SJSA1 (cell line): ENCODE results near the gene GNMT. TPM values are rescaled to one million over a fixed set of nuclear protein-coding genes. Genes with fewer than 3 reads are reported as not detected.

ENCODE experiments used
- DNase-seq, 2 experiments: peaks; one replicate each; pipeline ENCODE4 v3.0.0-alpha.2; 2015 to 2020; ENCODE audit warnings: low spot score in 2 of 2, low read depth in 1 of 2
- H3K27ac ChIP-seq: fragments of 250-450 bp; sonication (Bioruptor Pico); 2 replicates; pipeline ENCODE4 v1.5.1; 2020; ENCODE audit warnings: mild to moderate bottlenecking, moderate library complexity
- H3K27me3 ChIP-seq: fragments of 250-450 bp; sonication (Bioruptor Pico); replicated peaks from 2 replicates; pipeline ENCODE4 v1.5.1; 2020; ENCODE audit warnings: mild to moderate bottlenecking, moderate library complexity
- H3K36me3 ChIP-seq: fragments of 250-450 bp; sonication (Bioruptor Pico); 2 replicates; pipeline ENCODE4 v1.5.1; 2020; ENCODE audit warnings: mild to moderate bottlenecking
- H3K4me1 ChIP-seq: fragments of 250-450 bp; sonication (Bioruptor Pico); replicated peaks from 2 replicates; pipeline ENCODE4 v1.6.1; 2021; ENCODE audit warnings: mild to moderate bottlenecking
- H3K4me3 ChIP-seq: fragments of 250-450 bp; sonication (Bioruptor Pico); 2 replicates; pipeline ENCODE4 v1.5.1; 2020; ENCODE audit warnings: mild to moderate bottlenecking
- H3K9me3 ChIP-seq: fragments of 250-450 bp; sonication (Bioruptor Pico); replicated peaks from 2 replicates; pipeline ENCODE4 v1.5.1; 2020; ENCODE audit warnings: mild to moderate bottlenecking
- total RNA-seq: library from RNA; depleted of rRNA; stranded (reverse); fragments of >200 nt; shearing (Covaris generic); gene quantifications from 2 replicates; pipeline ENCODE4 v1.2.3, GENCODE V29; 2014; rRNA removed

The GNMT gene
- 0.58 TPM in 1 of 2 replicates, not detected in the other for total RNA-seq

GRCh38 chr6:42960243-42961019 lies at the start of gene GNMT:
Gene GNMT, plus strand, starts transcription at chr6:42960754. Its CDS starts 14 bp downstream, at chr6:42960768.
- H3K27ac ChIP-seq: no peak within 1 kb of the TSS
- no peak for DNase-seq
- H3K27me3 ChIP-seq: no peaks in the 10 kb centered on the region; the same call in 1 of the 2 replicates
- H3K4me1 ChIP-seq: peaks cover 11% of the 10 kb centered on the region; the same call in 1 of the 2 replicates
- no peaks in the 10 kb centered on the region; the same call in 1 of the 2 replicates for H3K9me3 ChIP-seq
- peaks cover 11% of the 10 kb centered on the region for H3K36me3 ChIP-seq
- H3K4me3 ChIP-seq: peak within 1 kb of the TSS; percentile 3; the same call in 1 of the 2 replicates

DNA sequence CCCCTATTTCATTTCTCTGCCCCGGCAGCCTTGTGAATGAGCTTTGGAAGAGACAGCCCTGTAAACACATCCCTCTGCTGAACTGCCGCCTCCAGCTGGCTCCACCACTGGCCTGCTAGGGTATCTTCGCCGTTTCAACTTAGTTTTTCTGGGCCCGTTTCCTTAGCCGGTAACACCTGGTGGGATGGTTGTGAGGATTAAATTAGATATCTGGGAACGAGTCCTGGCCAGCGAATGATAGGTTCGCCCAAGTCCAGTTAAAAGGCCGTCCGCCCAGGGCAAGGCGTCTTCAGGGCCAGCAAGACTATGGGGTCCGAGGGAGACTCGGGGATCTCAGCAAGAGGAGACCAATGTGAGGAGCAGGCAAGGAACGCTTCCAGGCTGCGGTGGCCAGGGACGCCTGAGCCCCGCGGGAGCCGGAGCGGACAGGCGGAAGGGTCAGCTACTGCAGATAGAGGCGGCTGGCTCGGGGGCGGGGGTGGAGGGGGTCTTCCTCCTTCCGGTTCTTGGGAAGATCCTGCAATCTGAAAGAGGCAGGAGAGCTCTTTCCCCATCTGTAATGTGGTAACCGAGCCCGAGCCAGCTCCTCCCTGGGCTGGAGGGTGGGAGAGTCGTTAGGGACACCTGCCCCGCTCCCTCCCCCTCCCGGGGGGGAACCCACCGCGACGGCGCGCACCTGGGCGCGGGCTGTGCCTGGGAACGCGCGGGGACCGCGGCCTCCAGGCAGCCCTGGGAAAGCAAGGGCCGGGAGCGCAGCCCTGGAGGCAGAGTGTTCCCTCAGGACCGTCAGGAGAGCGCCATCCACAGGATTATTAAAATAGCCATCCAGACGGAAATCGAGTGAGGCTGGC lies 49.2 kb upstream of the GNMT start:
- Histone ChIP-seq H3K9me3 (no peaks in the 10 kb centered on the region), H3K27me3 (no peaks in the 10 kb centered on the region), H3K36me3 (no peaks in the 10 kb centered on the region), H3K4me1 (peaks cover 8% of the 10 kb centered on the region), H3K4me3 (no peak overlapping the region), H3K27ac (no peak overlapping the region)
- no peak for DNase-seq

DNA sequence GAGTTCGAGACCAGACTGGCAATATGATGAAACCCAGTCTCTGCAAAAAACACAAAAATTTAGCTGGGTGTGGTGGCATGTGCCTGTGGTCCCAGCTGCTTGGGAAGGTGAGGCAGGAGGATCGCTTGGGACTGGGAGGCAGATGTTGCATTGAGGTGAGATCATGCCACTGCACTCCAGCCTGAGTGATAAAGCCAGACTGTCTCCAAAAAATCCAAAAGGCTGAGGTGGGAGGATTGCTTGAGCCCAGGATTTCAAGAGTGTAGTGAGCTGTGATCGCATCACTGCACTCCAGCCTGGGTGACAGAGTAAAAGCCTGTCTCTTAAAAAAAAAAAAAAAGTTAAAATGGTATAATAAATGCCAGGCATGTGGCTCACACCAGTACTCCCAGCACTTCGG lies 46.0 kb upstream of the GNMT start:
- H3K27ac ChIP-seq: no peak overlapping the region
- H3K4me1 ChIP-seq: peaks cover 13% of the 10 kb centered on the region
- no peaks in the 10 kb centered on the region for H3K36me3 ChIP-seq
- H3K9me3 ChIP-seq: no peaks in the 10 kb centered on the region
- no peak for DNase-seq
- H3K4me3 ChIP-seq: no peak overlapping the region
- H3K27me3 ChIP-seq: no peaks in the 10 kb centered on the region

- H3K27me3 ChIP-seq: no peaks in the 10 kb centered on the region
- DNase-seq: no peak
- H3K4me1 ChIP-seq: peaks cover 23% of the 10 kb centered on the region
- no peak within 1 kb of the TSS for H3K4me3 ChIP-seq
- H3K27ac ChIP-seq: no peak within 1 kb of the TSS
- H3K36me3 ChIP-seq: no peaks in the 10 kb centered on the region
- no peaks in the 10 kb centered on the region for H3K9me3 ChIP-seq
Observed at GRCh38 chr6:42915732-42916131, 44.8 kb upstream of the GNMT start, which contains the start of gene PTCRA. Gene PTCRA, plus strand, starts transcription at chr6:42916053. Its CDS starts 17 bp downstream, at chr6:42916070.

DNA sequence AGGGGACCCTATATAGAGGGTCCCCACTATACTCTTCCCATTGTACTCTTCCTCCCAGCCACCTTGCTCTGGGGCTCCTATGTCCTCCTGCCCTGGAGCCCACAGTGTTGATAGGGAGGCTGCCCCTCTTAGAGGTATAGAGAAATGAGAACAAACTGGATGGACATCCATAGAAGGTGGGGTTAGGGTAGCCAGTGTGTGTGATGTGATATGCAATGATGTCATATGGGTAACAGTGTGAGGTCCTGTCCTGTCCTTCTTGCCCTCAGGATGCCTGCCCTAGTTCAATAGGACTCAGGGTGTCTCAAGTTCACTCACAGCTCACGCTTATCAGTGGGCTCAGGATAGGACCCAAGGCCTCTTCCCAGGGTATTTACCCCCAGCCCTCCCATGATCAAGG lies 44.3 kb upstream of the GNMT start:
- no peak for DNase-seq

DNA sequence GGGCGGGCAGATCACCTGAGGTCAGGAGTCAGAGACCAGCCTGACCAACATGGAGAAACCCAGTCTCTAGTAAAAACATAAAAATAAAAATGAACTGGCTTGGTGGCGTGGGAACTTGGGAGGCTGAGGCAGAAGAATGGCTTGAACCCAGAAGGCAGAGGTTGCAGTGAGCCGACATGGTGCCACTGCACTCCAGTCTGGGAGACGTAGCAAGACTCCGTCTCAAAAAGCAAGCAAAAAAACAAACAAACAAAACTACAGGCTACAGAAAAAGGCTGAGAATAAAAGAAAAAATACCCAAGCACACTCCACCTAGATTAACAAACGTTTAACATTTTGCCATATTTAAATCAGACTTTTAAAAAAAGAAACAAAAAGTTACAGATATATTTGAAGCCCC lies 38.8 kb upstream of the GNMT start:
- no peak for DNase-seq
- H3K27me3 ChIP-seq: no peaks in the 10 kb centered on the region
- H3K9me3 ChIP-seq: no peaks in the 10 kb centered on the region
- H3K27ac ChIP-seq: no peak overlapping the region
- H3K4me3 ChIP-seq: no peak overlapping the region
- peaks cover 15% of the 10 kb centered on the region for H3K4me1 ChIP-seq
- H3K36me3 ChIP-seq: no peaks in the 10 kb centered on the region

More for the DNA sequence above, 44.3 kb upstream of the GNMT start:
- no peak overlapping the region for H3K4me3 ChIP-seq
- H3K4me1 ChIP-seq: peaks cover 23% of the 10 kb centered on the region
- H3K9me3 ChIP-seq: no peaks in the 10 kb centered on the region
- H3K27me3 ChIP-seq: no peaks in the 10 kb centered on the region
- no peaks in the 10 kb centered on the region for H3K36me3 ChIP-seq
- H3K27ac ChIP-seq: no peak overlapping the region

DNA sequence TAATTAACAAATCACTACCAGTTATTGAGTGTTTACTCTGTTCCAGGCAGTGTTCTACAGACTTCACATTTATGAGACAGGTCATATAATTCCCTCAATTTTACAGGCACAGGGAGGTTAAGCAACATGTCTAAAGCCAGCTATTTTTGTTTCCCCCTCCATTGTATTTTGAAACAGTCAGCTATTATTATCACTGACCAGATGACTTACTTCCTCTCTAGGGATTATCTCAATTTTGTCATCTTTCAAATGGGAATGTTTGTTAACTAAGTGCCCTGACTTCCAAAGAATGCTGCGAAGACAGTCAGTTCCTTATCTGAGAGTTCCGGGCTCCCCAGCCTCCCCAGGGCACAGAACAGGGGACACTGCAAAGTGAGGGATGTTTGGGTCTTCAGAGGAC lies 36.9 kb upstream of the GNMT start:
- no peak for DNase-seq
- Histone ChIP-seq H3K9me3 (no peaks in the 10 kb centered on the region), H3K4me3 (no peak overlapping the region), H3K27me3 (no peaks in the 10 kb centered on the region), H3K36me3 (no peaks in the 10 kb centered on the region), H3K4me1 (peaks cover 21% of the 10 kb centered on the region), H3K27ac (no peak overlapping the region)

DNA sequence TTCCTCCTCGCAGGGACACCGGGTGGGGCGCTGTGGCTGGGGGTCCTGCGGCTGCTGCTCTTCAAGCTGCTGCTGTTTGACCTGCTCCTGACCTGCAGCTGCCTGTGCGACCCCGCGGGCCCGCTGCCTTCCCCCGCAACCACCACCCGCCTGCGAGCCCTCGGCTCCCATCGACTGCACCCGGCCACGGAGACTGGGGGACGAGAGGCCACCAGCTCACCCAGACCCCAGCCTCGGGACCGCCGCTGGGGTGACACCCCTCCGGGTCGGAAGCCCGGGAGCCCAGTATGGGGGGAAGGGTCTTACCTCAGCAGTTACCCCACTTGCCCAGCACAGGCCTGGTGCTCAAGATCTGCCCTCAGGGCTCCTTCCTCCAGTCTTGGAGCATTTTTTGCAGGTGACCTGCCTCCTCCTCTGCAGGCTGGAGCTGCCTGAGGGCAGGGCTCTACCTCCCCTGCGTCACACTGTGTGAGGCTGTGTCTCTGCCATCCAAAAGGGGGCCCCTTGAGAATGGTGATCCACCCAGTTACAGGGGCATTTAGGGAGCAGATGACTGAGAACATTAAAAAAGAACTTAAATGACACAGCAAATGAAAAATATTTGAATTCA lies 35.2 kb upstream of the GNMT start:
- H3K27me3 ChIP-seq: no peaks in the 10 kb centered on the region
- H3K27ac ChIP-seq: no peak overlapping the region
- no peaks in the 10 kb centered on the region for H3K9me3 ChIP-seq
- H3K36me3 ChIP-seq: no peaks in the 10 kb centered on the region
- no peak overlapping the region for H3K4me3 ChIP-seq
- DNase-seq: no peak
- peaks cover 13% of the 10 kb centered on the region for H3K4me1 ChIP-seq

DNA sequence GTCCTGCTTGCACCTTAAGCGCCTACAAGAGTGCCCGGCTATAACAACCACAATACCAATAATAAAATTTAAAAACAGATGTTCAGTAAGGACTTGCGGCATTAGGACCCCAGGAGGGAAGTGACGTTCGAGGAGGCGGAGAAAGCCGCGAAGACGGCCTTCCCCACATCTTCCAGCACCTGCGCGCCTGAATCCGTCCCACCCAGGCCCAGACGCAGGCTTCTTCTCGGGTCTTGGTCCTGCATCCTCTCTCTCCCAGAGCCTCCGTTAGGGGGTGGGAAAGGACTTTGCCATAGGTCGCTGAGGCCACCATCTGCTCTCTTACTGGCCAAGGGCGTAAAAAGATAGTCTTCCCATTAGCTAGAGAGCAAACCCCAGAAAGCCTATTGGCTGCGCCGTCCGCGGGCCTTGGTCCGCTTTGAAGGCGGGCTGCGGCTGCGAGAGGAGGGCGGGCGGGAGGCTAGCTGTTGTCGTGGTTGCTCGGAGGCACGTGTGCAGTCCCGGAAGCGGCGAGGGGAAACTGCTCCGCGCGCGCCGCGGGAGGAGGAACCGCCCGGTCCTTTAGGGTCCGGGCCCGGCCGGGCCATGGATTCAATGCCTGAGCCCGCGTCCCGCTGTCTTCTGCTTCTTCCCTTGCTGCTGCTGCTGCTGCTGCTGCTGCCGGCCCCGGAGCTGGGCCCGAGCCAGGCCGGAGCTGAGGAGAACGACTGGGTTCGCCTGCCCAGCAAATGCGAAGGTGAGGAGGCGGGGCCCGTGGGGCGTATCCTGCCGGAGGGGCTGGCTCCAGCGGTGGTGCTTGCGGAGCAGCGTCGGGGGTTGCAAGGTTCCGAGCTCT lies 31.4 kb upstream of the GNMT start, which contains the start of gene CNPY3:
TSS of gene CNPY3 (plus strand) at position 495 of the 835 bp plus-strand sequence. CDS start at position 586, 91 bp downstream.
- H3K27me3 ChIP-seq: no peaks in the 10 kb centered on the region
- DNase-seq: peak; percentile 97 to 98
- peaks cover 16% of the 10 kb centered on the region for H3K4me1 ChIP-seq
- H3K36me3 ChIP-seq: peaks cover 28% of the 10 kb centered on the region
- H3K4me3 ChIP-seq: peak within 1 kb of the TSS; percentile 62
- peak within 1 kb of the TSS; percentile 79 for H3K27ac ChIP-seq
- no peaks in the 10 kb centered on the region for H3K9me3 ChIP-seq

- peaks cover 35% of the 10 kb centered on the region for H3K36me3 ChIP-seq
- H3K9me3 ChIP-seq: no peaks in the 10 kb centered on the region
- no peaks in the 10 kb centered on the region for H3K27me3 ChIP-seq
- peaks cover 16% of the 10 kb centered on the region for H3K4me1 ChIP-seq
- peak overlapping the region; percentile 62 for H3K4me3 ChIP-seq
- peak in 1 of 2 experiments; percentile 71 for DNase-seq
- peak overlapping the region; percentile 79 for H3K27ac ChIP-seq
Observed at GRCh38 chr6:42929821-42930360, 30.7 kb upstream of the GNMT start.

GRCh38 chr6:42932412-42932811 lies 28.1 kb upstream of the GNMT start:
- no peak overlapping the region for H3K27ac ChIP-seq
- H3K27me3 ChIP-seq: no peaks in the 10 kb centered on the region
- H3K36me3 ChIP-seq: peaks cover 58% of the 10 kb centered on the region
- no peak overlapping the region for H3K4me3 ChIP-seq
- H3K9me3 ChIP-seq: no peaks in the 10 kb centered on the region
- DNase-seq: no peak
- H3K4me1 ChIP-seq: peaks cover 16% of the 10 kb centered on the region

DNA sequence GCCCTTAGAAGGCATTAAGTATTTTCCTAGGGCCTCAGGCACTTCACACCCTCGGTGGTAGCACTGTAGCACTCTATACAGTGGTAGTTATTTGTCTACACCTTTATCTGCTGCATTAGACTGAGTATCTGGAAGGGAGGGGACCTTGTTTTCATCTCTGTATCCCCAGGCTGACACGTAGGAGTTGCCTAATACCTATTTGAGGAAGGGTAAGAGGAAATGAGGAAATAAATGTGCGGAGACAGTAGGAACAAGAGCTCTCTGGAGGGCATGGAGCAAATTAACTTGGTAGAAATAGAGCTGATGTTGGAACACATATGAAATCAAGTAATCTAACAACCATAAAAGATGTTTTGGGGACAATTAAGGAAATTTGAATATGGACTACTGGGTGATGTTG lies 27.3 kb upstream of the GNMT start:
- Histone ChIP-seq H3K36me3 (peaks cover 64% of the 10 kb centered on the region), H3K4me1 (peaks cover 14% of the 10 kb centered on the region), H3K27ac (no peak overlapping the region), H3K4me3 (no peak overlapping the region), H3K9me3 (no peaks in the 10 kb centered on the region), H3K27me3 (no peaks in the 10 kb centered on the region)
- DNase-seq: no peak
